ENCODE measurements around the gene ZER1. TPM values are rescaled to one million over a fixed set of nuclear protein-coding genes. Genes with fewer than 3 reads are reported as not detected.
A peak's percentile ranks its signal among the peaks of the same experiment; 100 is the strongest.

Gene ZER1
- total RNA-seq, 1 donor from 2014 or later, result 37.2 TPM

DNA sequence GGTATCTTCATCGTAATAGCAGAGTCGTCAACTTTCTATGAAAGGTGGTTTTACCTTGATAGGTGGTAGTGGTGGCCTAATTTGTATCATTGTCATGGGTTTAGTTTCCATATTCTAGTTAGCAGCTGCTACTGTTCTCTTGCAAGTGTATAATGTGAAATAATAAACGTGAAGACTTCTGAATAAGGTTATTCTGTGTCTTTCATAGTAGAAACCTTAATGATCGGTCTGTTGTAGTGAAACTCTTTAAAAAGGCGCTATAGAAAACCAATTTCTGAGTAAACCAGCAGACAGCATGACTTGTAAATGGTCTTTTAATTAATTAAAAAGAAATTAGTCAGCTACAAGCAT lies 81.1 kb downstream of the ZER1 start:
- Mint-ChIP-seq H3K36me3 (peaks cover 23% of the 10 kb centered on the region), H3K27me3 (ENCODE audit: low read depth) (no peaks in the 10 kb centered on the region), H3K27ac (peak overlapping the region; percentile 100)

DNA sequence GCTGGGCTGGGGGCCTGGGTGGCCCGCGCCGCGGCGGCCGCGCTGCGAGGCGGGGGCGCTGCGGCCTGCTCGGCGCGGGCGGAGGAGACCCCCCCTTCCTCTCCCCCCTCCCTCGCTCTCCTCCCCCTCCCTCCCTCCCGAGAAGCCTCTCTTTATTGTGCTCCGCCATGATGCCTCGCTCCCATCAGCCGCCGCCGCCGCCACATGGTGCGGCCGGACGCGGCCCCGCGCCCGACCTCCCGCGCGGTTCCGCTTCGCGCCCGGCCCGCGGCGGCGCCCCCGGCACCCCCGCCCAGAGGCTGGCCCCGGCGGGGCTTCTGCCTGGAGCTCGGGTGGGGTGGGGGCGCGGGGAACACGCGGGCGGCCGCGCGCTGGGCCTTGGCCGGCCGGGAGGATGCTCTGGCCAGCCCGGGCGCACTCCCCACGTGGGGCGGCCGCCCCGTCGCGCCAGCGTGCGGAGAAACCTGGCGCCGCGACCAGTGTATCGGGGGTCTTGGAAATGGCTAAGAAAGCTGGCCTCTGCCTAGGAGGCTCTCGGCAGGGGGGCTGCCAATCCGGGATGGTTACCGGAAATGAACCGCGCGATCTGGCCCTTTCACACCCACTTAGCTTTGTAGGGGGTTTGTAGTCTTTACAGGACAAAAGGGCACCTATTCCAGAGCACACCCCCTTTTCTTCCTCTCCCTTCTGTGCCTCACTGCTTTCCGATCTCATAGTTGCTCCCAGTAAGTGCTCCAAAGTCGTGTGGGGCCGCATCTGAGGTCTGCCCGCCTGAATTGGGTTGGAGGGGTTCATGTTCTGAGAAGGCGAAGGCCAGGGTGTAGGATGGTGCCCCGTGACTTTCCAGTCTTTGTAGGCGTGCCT lies 81.7 kb downstream of the ZER1 start:
- DNase-seq (ENCODE audit: low spot score in 2 of 2, unreplicated experiment in 2 of 2), result no peak
- Mint-ChIP-seq H3K27me3 (ENCODE audit: low read depth) (no peaks in the 10 kb centered on the region), H3K27ac (peak overlapping the region; percentile 100), H3K4me1 (peaks cover 33% of the 10 kb centered on the region), H3K36me3 (peaks cover 23% of the 10 kb centered on the region), H3K9me3 (no peaks in the 10 kb centered on the region), H3K4me3 (peak overlapping the region; percentile 100)
- TF ChIP-seq, protein P1, sequence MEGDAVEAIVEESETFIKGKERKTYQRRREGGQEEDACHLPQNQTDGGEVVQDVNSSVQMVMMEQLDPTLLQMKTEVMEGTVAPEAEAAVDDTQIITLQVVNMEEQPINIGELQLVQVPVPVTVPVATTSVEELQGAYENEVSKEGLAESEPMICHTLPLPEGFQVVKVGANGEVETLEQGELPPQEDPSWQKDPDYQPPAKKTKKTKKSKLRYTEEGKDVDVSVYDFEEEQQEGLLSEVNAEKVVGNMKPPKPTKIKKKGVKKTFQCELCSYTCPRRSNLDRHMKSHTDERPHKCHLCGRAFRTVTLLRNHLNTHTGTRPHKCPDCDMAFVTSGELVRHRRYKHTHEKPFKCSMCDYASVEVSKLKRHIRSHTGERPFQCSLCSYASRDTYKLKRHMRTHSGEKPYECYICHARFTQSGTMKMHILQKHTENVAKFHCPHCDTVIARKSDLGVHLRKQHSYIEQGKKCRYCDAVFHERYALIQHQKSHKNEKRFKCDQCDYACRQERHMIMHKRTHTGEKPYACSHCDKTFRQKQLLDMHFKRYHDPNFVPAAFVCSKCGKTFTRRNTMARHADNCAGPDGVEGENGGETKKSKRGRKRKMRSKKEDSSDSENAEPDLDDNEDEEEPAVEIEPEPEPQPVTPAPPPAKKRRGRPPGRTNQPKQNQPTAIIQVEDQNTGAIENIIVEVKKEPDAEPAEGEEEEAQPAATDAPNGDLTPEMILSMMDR (IDR thresholded peaks at IDR 0.05; ENCODE audit: unreplicated experiment), result no peak

More for the DNA sequence above, 81.1 kb downstream of the ZER1 start:
- DNase-seq (ENCODE audit: low spot score in 2 of 2, unreplicated experiment in 2 of 2), result no peak
- Mint-ChIP-seq H3K4me3 (peak overlapping the region; percentile 100), H3K9me3 (no peaks in the 10 kb centered on the region), H3K4me1 (peaks cover 28% of the 10 kb centered on the region)
- TF ChIP-seq, protein P1 (IDR thresholded peaks at IDR 0.05; ENCODE audit: unreplicated experiment), result no peak

DNA sequence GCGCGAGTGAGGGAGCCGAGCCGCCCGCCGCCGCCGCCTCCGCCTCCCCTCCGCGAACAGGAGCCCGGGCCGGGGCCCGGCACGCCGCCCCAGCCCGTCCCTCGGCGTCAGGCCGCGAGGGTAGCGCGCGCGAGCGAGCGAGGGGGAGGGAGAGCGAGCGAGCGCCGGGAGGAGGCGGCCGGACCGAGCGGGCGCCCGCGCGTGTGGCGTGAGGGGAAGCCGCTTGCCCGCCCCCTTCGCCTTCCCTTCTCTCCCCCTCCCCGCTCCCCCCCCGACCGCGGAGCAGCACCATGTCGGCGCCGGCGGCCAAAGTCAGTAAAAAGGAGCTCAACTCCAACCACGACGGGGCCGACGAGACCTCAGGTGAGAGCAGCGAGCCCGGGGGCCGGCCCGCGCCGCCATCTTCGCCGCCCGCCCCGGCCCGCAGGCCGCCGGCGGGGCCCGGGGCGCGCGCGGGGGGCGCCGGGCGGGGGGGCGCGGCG lies 82.4 kb downstream of the ZER1 start:
- Mint-ChIP-seq H3K4me1 (peaks cover 40% of the 10 kb centered on the region), H3K27me3 (ENCODE audit: low read depth) (no peaks in the 10 kb centered on the region), H3K4me3 (peak overlapping the region; percentile 53), H3K27ac (no peak overlapping the region), H3K9me3 (no peaks in the 10 kb centered on the region), H3K36me3 (peaks cover 17% of the 10 kb centered on the region)
- TF ChIP-seq, protein P1 (IDR thresholded peaks at IDR 0.05; ENCODE audit: unreplicated experiment), result no peak
- peak in 1 of 2 experiments; percentile 55 for DNase-seq (ENCODE audit: low spot score in 2 of 2, unreplicated experiment in 2 of 2)

DNA sequence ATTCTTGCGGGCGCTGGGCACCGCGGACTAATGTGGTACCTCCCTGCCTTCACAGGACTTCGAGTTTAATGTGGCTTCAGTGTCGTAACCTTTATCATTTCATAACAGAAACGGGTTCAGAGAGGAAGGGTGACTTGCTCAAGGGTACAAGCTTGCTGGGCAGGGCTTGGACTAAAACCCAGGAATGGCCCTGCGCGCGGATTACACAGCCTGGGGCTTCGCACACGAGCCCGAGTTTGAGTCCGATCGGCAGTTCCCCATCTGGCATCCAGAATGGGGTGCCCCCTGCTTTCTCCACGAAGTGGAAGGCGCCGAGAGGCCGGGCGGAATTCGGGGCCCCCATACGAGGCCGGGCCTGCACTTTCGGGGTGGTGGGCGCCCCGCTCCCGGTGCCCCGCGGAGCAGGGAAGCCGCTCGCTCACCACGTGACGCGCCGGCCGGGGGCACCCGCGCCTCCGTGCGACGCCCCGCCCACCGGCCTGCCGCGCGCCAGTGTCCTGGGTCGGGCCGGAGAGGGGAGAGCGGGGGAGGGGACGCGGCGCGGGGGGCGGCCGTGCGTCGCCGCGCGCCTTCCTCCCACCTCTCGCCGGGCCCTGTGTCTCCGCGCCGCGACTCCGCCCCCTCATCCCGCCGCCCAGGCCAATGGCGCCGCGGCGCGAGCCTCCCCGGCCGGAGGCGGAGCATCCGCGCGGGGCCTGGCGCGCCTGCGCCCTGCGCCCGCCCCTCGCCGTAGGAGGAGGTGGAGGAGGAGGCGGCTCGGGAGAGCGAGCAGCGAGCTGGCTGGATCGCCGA lies 83.0 kb downstream of the ZER1 start, which contains the start of gene SET:
Gene SET (plus strand): TSS at position 722 of the 792 bp plus-strand sequence. CDS start 361 bp downstream, outside the sequence.
- H3K27me3 Mint-ChIP-seq (ENCODE audit: low read depth), result no peaks in the 10 kb centered on the region
- peaks cover 43% of the 10 kb centered on the region for H3K4me1 Mint-ChIP-seq
- H3K36me3 Mint-ChIP-seq, result peaks cover 16% of the 10 kb centered on the region
- H3K9me3 Mint-ChIP-seq, result no peaks in the 10 kb centered on the region
- H3K27ac Mint-ChIP-seq, result peak within 1 kb of the TSS; percentile 97
- DNase-seq (ENCODE audit: low spot score in 2 of 2, unreplicated experiment in 2 of 2), result peak; percentile 93 to 94
- peak within 1 kb of the TSS; percentile 100 for H3K4me3 Mint-ChIP-seq
- TF ChIP-seq, protein P1 (IDR thresholded peaks at IDR 0.05; ENCODE audit: unreplicated experiment), result no peak

DNA sequence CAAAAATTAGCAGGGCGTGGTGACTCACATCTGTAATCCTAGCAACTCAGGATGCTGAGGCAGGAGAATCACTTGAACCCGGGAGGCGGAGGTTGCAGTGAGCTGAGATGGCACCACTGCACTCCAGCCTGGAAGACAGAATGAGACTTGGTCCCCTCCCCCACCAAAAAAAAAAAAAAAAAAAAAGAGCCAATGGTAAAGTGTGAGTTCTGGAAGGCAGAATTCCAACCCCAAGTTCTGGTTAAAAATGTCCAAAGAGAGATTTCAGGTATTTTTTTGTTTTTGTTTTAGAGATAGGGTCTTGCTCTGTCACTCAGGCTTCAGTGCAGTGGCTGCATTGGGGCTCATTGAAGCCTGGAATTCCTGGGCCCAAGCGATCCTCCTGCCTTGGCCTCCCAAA lies 84.3 kb downstream of the ZER1 start:
- H3K27ac Mint-ChIP-seq, result no peak overlapping the region
- no peaks in the 10 kb centered on the region for H3K9me3 Mint-ChIP-seq
- peaks cover 12% of the 10 kb centered on the region for H3K36me3 Mint-ChIP-seq
- no peak overlapping the region for H3K4me3 Mint-ChIP-seq
- no peaks in the 10 kb centered on the region for H3K27me3 Mint-ChIP-seq (ENCODE audit: low read depth)
- peaks cover 47% of the 10 kb centered on the region for H3K4me1 Mint-ChIP-seq
- no peak for DNase-seq (ENCODE audit: low spot score in 2 of 2, unreplicated experiment in 2 of 2)
- TF ChIP-seq, protein P1 (IDR thresholded peaks at IDR 0.05; ENCODE audit: unreplicated experiment), result no peak

Data from mesothelial cell of epicardium (in vitro differentiated cells).